IMR-90 (cell line): ENCODE results near the gene RAB40A. TPM values are rescaled to one million over a fixed set of nuclear protein-coding genes. Genes with fewer than 3 reads are reported as not detected.
A peak's percentile ranks its signal among the peaks of the same experiment; 100 is the strongest.

ENCODE experiments used
- ATAC-seq: fragments of 200-7000 bp; cut with Tn5 transposase; 2 replicates; pipeline ENCODE4 v1.9.1; 2020; ENCODE audit warnings: low read depth, mild to moderate bottlenecking, moderate library complexity
- BruUV-seq: library from RNA; stranded (reverse); fragments of 400-500 nt; replicated peaks from 2 replicates; lab custom pipeline; 2021; lab: Mats Ljungman, UMichigan
- CTCF ChIA-PET: fragments of 300-600 bp; formaldehyde crosslinking; extraction: SDS; loops from one replicate; lab custom pipeline; 2021; ENCODE audit warnings: antibody characterized with exemption; lab: Yijun Ruan, JAX
- POLR2A ChIA-PET: fragments of 300-600 bp; sonication (Branson Sonifier 250); formaldehyde crosslinking; loops from one replicate; lab custom pipeline; 2022; ENCODE audit warnings: antibody characterized with exemption; ENCODE audit not compliant: unreplicated experiment; lab: Charles Lee
- DNase-seq: peaks from one replicate; pipeline ENCODE4 v3.0.0; 2013
- H2AFZ ChIP-seq: replicated peaks from 2 replicates; pipeline ENCODE3; 2013; ENCODE audit warnings: low read length, mild to moderate bottlenecking; ENCODE audit not compliant: poor library complexity
- H2AK5ac ChIP-seq: 2 replicates; pipeline ENCODE4 v1.6.1; 2013; ENCODE audit warnings: low read depth, low read length, inconsistent platforms
- H2AK9ac ChIP-seq: replicated peaks from 2 replicates; pipeline ENCODE3; 2013; ENCODE audit warnings: mild to moderate bottlenecking, low read depth, low read length, moderate library complexity; ENCODE audit not compliant: poor library complexity
- H2BK120ac ChIP-seq: 2 replicates; pipeline ENCODE4 v1.6.1; 2013; ENCODE audit warnings: low read depth, low read length, inconsistent platforms
- H2BK15ac ChIP-seq: 3 replicates; pipeline ENCODE4 v1.6.1; 2013; ENCODE audit warnings: low read depth, low read length, inconsistent platforms
- H2BK20ac ChIP-seq: 2 replicates; pipeline ENCODE4 v1.6.1; 2013; ENCODE audit warnings: low read depth, mild to moderate bottlenecking, inconsistent platforms, low read length, moderate library complexity
- H2BK5ac ChIP-seq: 2 replicates; pipeline ENCODE4 v1.6.1; 2013; ENCODE audit warnings: mild to moderate bottlenecking, low read depth, low read length, inconsistent platforms; ENCODE audit not compliant: poor library complexity, severe bottlenecking
- H3K14ac ChIP-seq: replicated peaks from 2 replicates; pipeline ENCODE4 v1.6.1; 2013; ENCODE audit warnings: low read depth, low read length, inconsistent platforms
- H3K18ac ChIP-seq: 2 replicates; pipeline ENCODE4 v1.6.1; 2013; ENCODE audit warnings: low read depth, low read length, control low read depth
- H3K23ac ChIP-seq: 2 replicates; pipeline ENCODE4 v1.6.1; 2013; ENCODE audit warnings: low read depth, low read length, inconsistent platforms
- H3K27ac ChIP-seq: 2 replicates; pipeline ENCODE4 v1.5.1; 2013; ENCODE audit warnings: mild to moderate bottlenecking, control low read depth, low read length; ENCODE audit not compliant: insufficient read depth
- H3K27me3 ChIP-seq: 2 replicates; pipeline ENCODE4 v1.6.1; 2013; ENCODE audit warnings: low read length; ENCODE audit not compliant: control insufficient read depth, insufficient read depth
- H3K36me3 ChIP-seq: 2 replicates; pipeline ENCODE4 v1.6.1; 2013; ENCODE audit warnings: low read length, mixed read lengths; ENCODE audit not compliant: control insufficient read depth, insufficient read depth
- H3K4ac ChIP-seq: 2 replicates; pipeline ENCODE4 v1.6.1; 2013; ENCODE audit warnings: low read depth, low read length, inconsistent platforms
- H3K4me1 ChIP-seq: 2 replicates; pipeline ENCODE4 v1.6.1; 2013; ENCODE audit warnings: low read length, mixed read lengths; ENCODE audit not compliant: control insufficient read depth, insufficient read depth
- H3K4me2 ChIP-seq: 2 replicates; pipeline ENCODE4 v1.6.1; 2013; ENCODE audit warnings: low read depth, mild to moderate bottlenecking, control low read depth, low read length, moderate library complexity
- H3K4me3 ChIP-seq: 2 replicates; pipeline ENCODE4 v1.5.1; 2013; ENCODE audit warnings: low read depth, mild to moderate bottlenecking, control low read depth, low read length, moderate library complexity; ENCODE audit not compliant: insufficient read depth
- H3K56ac ChIP-seq: 2 replicates; pipeline ENCODE4 v1.6.1; 2013; ENCODE audit warnings: low read length, inconsistent platforms; ENCODE audit not compliant: insufficient read depth; ENCODE audit errors: extremely low read depth
- H3K79me1 ChIP-seq, 2 experiments: 2 replicates each; pipeline ENCODE4 v1.6.1; 2013; ENCODE audit warnings: low read length in 2 of 2, inconsistent platforms in 1 of 2, low read depth in 1 of 2
- H3K9ac ChIP-seq: 2 replicates; pipeline ENCODE4 v1.6.1; 2013; ENCODE audit warnings: low read depth, low read length, control low read depth
- H3K9me1 ChIP-seq: 2 replicates; pipeline ENCODE4 v1.6.1; 2013; ENCODE audit warnings: low read length, inconsistent platforms; ENCODE audit not compliant: insufficient read depth
- H3K9me3 ChIP-seq: 2 replicates; pipeline ENCODE4 v1.6.1; 2013; ENCODE audit warnings: low read length; ENCODE audit not compliant: control insufficient read depth, insufficient read depth
- H4K20me1 ChIP-seq: 2 replicates; pipeline ENCODE4 v1.6.1; 2013; ENCODE audit warnings: low read length, inconsistent platforms; ENCODE audit not compliant: insufficient read depth
- H4K5ac ChIP-seq: 2 replicates; pipeline ENCODE4 v1.6.1; 2013; ENCODE audit warnings: mild to moderate bottlenecking, low read depth, low read length, control low read depth
- H4K8ac ChIP-seq, 2 experiments: 2 replicates each; pipeline ENCODE4 v1.6.1; 2013; ENCODE audit warnings: low read depth in 2 of 2, low read length in 2 of 2, control low read depth in 1 of 2, inconsistent platforms in 1 of 2
- H4K91ac ChIP-seq: 2 replicates; pipeline ENCODE4 v1.6.1; 2013; ENCODE audit warnings: low read depth, low read length, inconsistent platforms; ENCODE audit not compliant: insufficient read depth
- BHLHE40 ChIP-seq: fragments of 150-350 bp; IDR thresholded peaks from 2 replicates; pipeline ENCODE4 v1.6.1; 2016; ENCODE audit warnings: mild to moderate bottlenecking, low read depth, low read length
- CEBPB ChIP-seq: IDR thresholded peaks from 2 replicates; pipeline ENCODE4 v1.6.1; 2012; ENCODE audit warnings: low read depth, low read length, improper control_type of control experiment
- CHD1 ChIP-seq: IDR thresholded peaks from 2 replicates; pipeline ENCODE4 v1.6.1; 2012; ENCODE audit warnings: low read depth, low read length, improper control_type of control experiment
- CTCF ChIP-seq: conservative IDR thresholded peaks from 2 replicates; pipeline ENCODE4 v1.5.1; 2012; ENCODE audit warnings: mild to moderate bottlenecking, low read depth, low read length, improper control_type of control experiment
- ELK1 ChIP-seq: fragments of 150-350 bp; IDR thresholded peaks from 2 replicates; pipeline ENCODE4 v1.6.1; 2016; ENCODE audit warnings: low read depth, mild to moderate bottlenecking, low read length, moderate library complexity, borderline replicate concordance
- MAFK ChIP-seq: IDR thresholded peaks from 2 replicates; pipeline ENCODE4 v1.6.1; 2012; ENCODE audit warnings: low read depth, low read length, improper control_type of control experiment
- MAZ ChIP-seq: IDR thresholded peaks from 2 replicates; pipeline ENCODE4 v1.6.1; 2012; ENCODE audit warnings: low read depth, mild to moderate bottlenecking, low read length, improper control_type of control experiment, moderate library complexity, borderline replicate concordance
- MXI1 ChIP-seq: IDR thresholded peaks from 2 replicates; pipeline ENCODE4 v1.6.1; 2012; ENCODE audit warnings: low read depth, mild to moderate bottlenecking, low read length, moderate library complexity, borderline replicate concordance
- NFE2L2 ChIP-seq: fragments of 150-350 bp; IDR thresholded peaks from 2 replicates; pipeline ENCODE4 v1.6.1; 2016; ENCODE audit warnings: low read depth, mild to moderate bottlenecking, low read length
- POLR2A ChIP-seq: IDR thresholded peaks from 2 replicates; pipeline ENCODE4 v1.6.1; 2012; ENCODE audit warnings: mild to moderate bottlenecking, low read depth, low read length
- RAD21 ChIP-seq: IDR thresholded peaks from 2 replicates; pipeline ENCODE4 v1.6.1; 2012; ENCODE audit warnings: low read length, improper control_type of control experiment
- RCOR1 ChIP-seq: IDR thresholded peaks from 2 replicates; pipeline ENCODE4 v1.6.1; 2012; ENCODE audit warnings: mild to moderate bottlenecking, low read length, improper control_type of control experiment; ENCODE audit not compliant: insufficient replicate concordance
- RFX5 ChIP-seq: IDR thresholded peaks from 2 replicates; pipeline ENCODE4 v1.8.0; 2012; ENCODE audit warnings: low read depth, mild to moderate bottlenecking, low read length, moderate library complexity
- SMC3 ChIP-seq: fragments of 150-350 bp; IDR thresholded peaks from 2 replicates; pipeline ENCODE4 v1.6.1; 2016; ENCODE audit warnings: low read depth, mild to moderate bottlenecking, antibody characterized with exemption, low read length, moderate library complexity
- USF2 ChIP-seq: fragments of 150-350 bp; IDR thresholded peaks from 2 replicates; pipeline ENCODE4 v1.6.1; 2017; ENCODE audit warnings: mild to moderate bottlenecking, antibody characterized with exemption, low read length, low read depth
- WGBS, 2 experiments: methylation state at CpG; one replicate each; pipeline versions ENCODE4 v1.1.5 to v1.1.7; 2013; ENCODE audit warnings: missing lambda C conversion rate in 2 of 2; ENCODE audit not compliant: insufficient read length in 1 of 2; ENCODE audit errors: extremely low coverage in 2 of 2; 5-methylcytosine and 5-hydroxymethylcytosine counted together
- dilution Hi-C: fragments of 300-500 bp; cut with HindIII; formaldehyde crosslinking; loops from one replicate; pipeline ENCODE4 v1.14.3; 2018; ENCODE audit warnings: low sequenced_read_pairs; ENCODE audit not compliant: unreplicated experiment
- in situ Hi-C: fragments of 300-500 bp; cut with MboI; formaldehyde crosslinking; loops from 3 replicates; pipeline ENCODE4 v1.14.3; 2019; ENCODE audit warnings: low sequenced_read_pairs, inconsistent platforms, mixed read lengths
- intact Hi-C: fragments of 100-400 bp; cut with micrococcal nuclease; formaldehyde crosslinking; loops from 2 replicates; pipeline ENCODE4 v1.10.0; 2022
- polyA plus RNA-seq, 3 experiments: library from polyadenylated mRNA; depleted of rRNA; stranded (reverse); fragments of >200 nt; gene quantifications; 2 replicates each; pipeline ENCODE4 v1.2.3, GENCODE V29; 2012; ENCODE audit warnings: low replicate concordance in 1 of 3
- total RNA-seq: library from RNA; depleted of rRNA; stranded (reverse); fragments of >200 nt; gene quantifications from 2 replicates; pipeline ENCODE4 v1.2.3, GENCODE V29; 2012

Gene RAB40A
- total and polyA plus RNA-seq, 2 of the 4 experiments (the other 2 are of a cell fraction), result under 0.01 to 0.26 TPM

GRCh38 chrX:103503163-103503852, 16.0 kb downstream of the RAB40A start:
- no TSS peak for BruUV-seq
- dilution Hi-C loops (no loop called here), in situ Hi-C loops (no loop called here), intact Hi-C loops (no loop called here)
- no peak overlapping the region for H3K56ac ChIP-seq
- no peaks in the 10 kb centered on the region for H3K9me3 ChIP-seq
- no peak overlapping the region for H3K18ac ChIP-seq
- H2BK20ac ChIP-seq, result no peak overlapping the region
- peak overlapping the region; percentile 10; the same call in 1 of the 2 replicates for H2BK120ac ChIP-seq
- no peak overlapping the region for H4K91ac ChIP-seq
- H3K27me3 ChIP-seq, result no peaks in the 10 kb centered on the region; the same call in 1 of the 2 replicates
- no peaks in the 10 kb centered on the region for H4K20me1 ChIP-seq
- H3K27ac ChIP-seq, result no peak overlapping the region
- ChIA-PET POLR2A (no interaction called here), CTCF (interaction anchor here (0.6 to 1.0 kb wide), 3 partner anchors 13 to 274 kb away, joined by 3 to 5 read pairs (median 5); no protein-coding TSS in a partner anchor)
- no peaks in the 10 kb centered on the region for H3K79me1 ChIP-seq
- peak overlapping the region; percentile 26 for H3K14ac ChIP-seq
- no peaks in the 10 kb centered on the region; the same call in 1 of the 2 replicates for H3K4me1 ChIP-seq
- H2AK9ac ChIP-seq, result no peak overlapping the region
- H4K8ac ChIP-seq, result no peak overlapping the region
- H2BK5ac ChIP-seq, result no peak overlapping the region
- H2AFZ ChIP-seq, result no peak overlapping the region
- H2AK5ac ChIP-seq, result no peak overlapping the region
- H3K9me1 ChIP-seq, result no peaks in the 10 kb centered on the region
- H3K23ac ChIP-seq, result no peak overlapping the region; the same call in 1 of the 2 replicates
- no CpG with 5 or more reads among the region's 8 CpGs for WGBS, 2 experiments
- no peak overlapping the region for H3K9ac ChIP-seq
- no peak overlapping the region for H3K4me3 ChIP-seq
- peak; percentile 33 for DNase-seq
- H2BK15ac ChIP-seq, result no peak overlapping the region
- H3K4ac ChIP-seq, result 0 out of 2 replicates have a peak overlapping the region, but pooled peaks have one; percentile 9
- ATAC-seq, result peak; percentile 46
- H4K5ac ChIP-seq, result no peak overlapping the region
- no peak overlapping the region for H3K4me2 ChIP-seq
- no peaks in the 10 kb centered on the region for H3K36me3 ChIP-seq
- TF ChIP-seq RAD21 (no peak), USF2 (no peak), CHD1 (no peak), SMC3 (no peak), BHLHE40 (no peak), CEBPB (no peak), CTCF (no peak), MAFK (no peak), RCOR1 (no peak), MXI1 (no peak), RFX5 (no peak), POLR2A (no peak), NFE2L2 (no peak), ELK1 (no peak), MAZ (no peak)
